Hippocampal formation (tissue), 2 donors: ENCODE results near the gene STMN3.

Source experiments
- DNase-seq, 2 donors: peaks; one replicate each; lab custom pipeline; 2025; lab: John Stamatoyannopoulos, UW

Gene STMN3

DNA sequence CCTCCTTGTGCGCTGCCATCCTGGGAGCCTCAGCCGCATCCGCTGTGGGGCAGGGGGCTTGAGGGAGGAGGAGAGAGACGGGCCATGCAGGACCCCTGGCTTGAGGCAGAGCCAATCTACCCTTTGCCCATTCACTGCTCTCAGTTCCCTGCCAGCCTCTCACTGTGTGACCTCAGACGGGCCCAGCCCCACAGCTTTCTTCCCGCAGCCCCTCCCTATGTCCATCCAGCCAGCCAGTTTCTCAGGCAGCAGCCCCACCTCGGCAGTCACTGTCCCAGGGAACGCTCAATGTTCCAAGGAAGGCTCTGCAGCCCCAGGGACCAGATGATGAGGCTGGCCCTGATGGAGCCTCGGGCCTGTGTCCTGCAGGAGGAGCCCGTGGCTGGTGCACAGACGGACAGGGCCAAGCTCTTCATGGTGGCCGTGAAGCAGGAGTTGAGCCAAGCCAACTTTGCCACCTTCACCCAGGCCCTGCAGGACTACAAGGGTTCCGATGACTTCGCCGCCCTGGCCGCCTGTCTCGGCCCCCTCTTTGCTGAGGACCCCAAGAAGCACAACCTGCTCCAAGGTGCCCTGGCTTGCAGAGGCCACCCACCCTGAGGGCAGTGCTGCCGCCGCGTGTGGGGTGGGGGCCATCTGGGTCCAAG is 39.3 kb upstream of the STMN3 start:
- DNase-seq = no peak

DNA sequence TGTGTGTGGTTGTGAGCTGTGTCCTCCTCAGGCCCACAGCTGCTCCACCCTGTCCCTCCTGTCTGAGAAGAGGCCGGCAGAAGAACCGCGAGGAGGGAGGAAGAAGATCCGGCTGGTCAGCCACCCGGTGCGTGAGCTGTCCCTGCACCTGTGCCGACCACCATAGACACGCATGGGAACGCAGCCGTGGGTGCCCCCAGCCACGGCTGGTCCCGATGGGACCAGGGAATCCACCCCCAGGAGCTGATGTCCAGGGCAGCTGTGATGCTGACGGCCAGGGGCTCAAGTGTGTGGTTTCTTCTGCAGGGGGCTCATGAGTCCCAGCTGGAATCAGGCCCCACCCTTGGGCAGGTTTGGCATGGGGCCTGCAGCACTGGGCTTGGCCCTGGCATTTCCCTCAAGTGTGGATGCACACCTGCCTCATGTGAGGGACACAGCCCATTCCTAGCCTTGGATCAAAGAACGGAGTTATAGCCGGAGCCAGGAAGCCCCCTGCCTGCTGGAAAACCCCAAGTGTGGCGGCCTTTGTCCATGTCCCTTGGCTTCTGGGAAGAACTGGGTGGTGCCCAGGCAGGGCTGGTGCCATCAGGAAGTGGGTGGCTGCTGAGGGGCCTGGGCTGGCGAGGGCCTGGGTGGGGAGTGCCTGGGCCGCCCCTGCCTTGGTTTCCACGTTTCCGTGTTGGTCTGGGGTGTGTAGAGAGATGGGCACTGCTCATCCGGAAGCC is 38.6 kb upstream of the STMN3 start:
- DNase-seq = no peak

DNA sequence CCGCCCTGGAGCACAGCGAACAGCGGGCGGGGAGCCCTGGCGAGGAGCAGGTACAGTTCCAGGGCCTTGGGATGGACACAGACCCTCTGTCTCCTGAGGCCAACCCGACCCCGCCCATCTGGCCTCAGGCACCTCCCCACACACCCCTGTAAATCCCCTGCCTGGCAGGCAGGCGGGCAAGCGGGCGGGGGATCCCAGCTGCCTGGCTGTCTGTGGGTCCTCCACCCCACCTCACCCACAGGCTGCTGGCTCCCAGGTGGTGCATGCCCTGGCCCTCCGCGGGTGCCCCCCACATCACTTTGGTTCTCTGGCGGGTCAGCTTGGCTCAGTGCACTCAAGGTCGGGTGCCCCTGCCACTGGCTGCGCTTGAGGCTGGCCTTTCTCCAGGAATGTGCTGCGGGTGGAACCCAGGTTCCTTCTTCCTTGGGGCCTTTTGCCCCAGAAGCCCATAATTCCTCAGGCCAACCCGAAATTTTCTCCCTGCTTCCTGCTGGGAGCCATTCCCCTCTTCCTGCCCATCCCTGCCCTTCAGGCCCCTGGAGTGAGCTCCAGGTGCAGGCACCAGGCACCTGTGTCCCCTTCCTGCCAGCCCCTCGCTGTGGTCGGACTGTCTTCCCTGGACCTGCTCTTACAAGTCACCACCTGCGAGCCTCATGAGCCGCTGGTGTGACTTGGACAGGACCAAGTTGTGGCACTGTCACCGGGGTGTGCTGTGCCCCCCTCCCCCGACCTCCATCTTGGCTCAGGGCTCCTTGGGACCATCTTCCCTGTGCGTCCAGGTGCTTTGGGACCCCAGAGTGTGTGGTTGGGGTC is 37.9 kb upstream of the STMN3 start:
- DNase-seq = no peak

DNA sequence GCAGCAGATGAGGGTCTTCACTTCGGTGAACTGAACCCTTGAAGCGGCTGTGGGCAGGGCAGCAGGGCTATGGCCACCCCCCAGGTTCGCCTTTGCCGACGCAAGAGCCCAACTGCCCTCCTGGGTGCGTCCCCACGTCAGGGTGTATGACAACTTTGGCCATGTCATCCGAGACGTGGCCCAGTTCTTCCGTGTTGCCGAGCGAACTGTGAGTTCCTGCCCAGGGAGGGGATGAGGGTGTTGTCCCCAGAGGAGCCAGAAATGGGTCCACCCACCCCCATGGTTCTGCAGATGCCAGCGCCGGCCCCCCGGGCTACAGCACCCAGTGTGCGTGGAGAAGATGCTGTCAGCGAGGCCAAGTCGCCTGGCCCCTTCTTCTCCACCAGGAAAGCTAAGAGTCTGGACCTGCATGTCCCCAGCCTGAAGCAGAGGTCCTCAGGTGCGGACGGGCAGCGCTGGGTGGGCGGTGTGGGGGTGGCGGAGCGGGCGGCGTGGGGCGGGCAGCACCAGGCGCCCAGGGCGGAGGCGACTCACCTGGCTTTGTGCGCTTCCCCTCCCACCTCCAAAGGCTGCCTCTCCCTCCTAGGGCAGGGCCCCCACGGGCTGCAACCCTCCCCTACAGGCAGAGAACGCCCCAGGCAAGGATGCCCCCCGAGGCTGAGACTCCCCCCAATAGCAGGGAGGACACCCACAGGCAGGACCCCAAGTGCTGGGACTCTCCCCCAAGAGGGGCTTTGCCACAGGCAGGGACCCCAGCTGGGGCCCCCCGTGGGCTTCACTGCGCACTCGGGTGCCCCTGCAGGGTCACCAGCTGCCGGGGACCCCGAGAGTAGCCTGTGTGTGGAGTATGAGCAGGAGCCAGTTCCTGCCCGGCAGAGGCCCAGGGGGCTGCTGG is 37.0 kb upstream of the STMN3 start:
- no peak for DNase-seq

DNA sequence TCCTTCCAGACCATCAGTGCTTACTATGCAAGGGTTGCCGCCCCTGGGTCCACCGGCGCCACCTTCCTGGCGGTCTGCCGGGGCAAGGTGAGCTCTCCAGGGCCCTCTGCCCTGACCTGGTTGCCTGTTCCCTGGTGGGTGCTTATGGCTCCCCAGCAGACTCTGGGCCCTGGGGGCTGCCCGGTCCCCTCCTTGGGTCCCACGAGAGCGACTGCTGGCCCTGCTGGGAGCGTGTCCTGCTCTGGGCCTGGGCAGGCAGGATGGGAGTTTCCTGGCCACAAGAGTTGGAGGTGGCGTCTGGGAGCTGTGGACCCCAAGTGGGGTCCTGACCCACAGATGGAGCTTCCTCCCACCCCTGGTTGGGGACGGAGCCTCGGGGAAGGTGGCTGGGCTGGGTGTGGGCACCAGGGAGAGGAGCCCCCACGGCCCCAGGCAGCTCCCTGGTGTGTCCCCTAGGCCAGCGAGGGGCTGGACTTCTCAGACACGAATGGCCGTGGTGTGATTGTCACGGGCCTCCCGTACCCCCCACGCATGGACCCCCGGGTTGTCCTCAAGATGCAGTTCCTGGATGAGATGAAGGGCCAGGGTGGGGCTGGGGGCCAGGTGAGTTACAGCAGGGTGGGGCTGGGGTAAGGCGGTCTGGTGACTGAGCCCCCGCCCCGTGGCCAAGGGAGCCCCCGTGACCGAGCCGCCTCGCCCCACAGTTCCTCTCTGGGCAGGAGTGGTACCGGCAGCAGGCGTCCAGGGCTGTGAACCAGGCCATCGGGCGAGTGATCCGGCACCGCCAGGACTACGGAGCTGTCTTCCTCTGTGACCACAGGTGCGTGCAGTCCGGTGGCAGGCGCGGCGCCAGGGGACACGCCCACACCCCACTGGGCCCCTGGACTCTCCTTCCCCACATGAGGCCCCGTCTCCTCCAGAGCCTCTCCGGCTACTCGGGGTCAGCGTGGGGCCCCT is 36.1 kb upstream of the STMN3 start:
- DNase-seq = no peak

DNA sequence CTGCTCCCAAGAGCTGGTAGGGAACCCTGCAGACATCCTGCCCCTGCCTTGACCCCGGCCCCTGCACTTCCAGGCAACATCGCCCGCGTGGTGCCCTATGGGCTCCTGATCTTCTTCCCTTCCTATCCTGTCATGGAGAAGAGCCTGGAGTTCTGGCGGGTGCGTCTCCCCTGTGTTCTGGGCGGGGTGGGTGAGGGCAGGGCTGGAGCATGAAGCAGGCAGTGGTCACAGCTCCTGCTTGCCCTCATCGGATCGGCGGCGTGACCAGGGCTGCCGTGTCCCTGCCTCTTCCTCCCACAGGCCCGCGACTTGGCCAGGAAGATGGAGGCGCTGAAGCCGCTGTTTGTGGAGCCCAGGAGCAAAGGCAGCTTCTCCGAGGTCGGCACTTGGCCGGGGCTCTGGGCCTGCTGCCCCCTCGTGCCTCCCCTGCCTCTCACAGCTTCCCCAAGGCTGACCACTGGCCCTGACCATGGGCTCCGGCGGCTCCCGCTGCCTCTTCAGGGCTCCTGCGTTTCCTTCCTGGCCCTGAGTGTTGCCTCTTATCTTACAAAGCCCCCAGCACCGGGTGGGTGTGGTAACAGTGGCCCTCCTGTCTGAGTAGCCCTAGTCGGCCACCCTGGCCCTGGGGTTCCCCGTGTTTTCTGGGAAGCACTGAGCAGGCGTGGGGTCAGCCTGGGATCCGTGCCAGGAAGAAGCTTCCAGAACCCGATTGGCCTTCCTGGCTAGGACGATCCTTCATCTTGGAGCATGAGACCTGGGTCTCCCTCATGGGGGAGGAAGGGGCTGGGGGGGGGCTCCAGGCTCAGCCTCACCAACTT is 35.2 kb upstream of the STMN3 start:
- no peak for DNase-seq

DNA sequence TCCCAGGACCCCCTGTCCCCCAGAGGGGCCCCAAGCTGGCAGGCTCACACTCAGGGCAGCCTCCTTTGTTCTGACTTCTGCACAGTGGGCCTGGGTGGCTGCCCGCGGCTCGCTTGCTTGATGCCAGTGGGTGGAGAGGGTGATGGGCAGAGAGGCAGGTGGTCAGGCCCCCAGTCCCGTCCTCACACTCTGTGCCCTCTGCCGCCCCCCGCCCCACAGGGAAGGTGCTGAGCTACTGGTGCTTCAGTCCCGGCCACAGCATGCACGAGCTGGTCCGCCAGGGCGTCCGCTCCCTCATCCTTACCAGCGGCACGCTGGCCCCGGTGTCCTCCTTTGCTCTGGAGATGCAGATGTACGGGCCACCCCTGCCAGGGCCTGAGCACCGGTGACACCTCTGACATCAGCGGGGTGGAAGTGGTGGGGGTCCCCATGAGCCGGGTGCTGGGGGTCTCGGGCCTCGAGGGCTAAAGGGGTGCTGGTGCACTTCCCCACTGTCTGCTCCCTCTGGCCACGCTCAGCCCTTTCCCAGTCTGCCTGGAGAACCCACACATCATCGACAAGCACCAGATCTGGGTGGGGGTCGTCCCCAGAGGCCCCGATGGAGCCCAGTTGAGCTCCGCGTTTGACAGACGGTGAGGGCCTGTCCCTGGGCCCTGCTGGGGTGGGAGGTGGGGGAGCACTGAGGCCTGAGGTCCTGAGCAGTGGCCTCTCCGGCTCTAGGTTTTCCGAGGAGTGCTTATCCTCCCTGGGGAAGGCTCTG is 34.4 kb upstream of the STMN3 start:
- DNase-seq = no peak

DNA sequence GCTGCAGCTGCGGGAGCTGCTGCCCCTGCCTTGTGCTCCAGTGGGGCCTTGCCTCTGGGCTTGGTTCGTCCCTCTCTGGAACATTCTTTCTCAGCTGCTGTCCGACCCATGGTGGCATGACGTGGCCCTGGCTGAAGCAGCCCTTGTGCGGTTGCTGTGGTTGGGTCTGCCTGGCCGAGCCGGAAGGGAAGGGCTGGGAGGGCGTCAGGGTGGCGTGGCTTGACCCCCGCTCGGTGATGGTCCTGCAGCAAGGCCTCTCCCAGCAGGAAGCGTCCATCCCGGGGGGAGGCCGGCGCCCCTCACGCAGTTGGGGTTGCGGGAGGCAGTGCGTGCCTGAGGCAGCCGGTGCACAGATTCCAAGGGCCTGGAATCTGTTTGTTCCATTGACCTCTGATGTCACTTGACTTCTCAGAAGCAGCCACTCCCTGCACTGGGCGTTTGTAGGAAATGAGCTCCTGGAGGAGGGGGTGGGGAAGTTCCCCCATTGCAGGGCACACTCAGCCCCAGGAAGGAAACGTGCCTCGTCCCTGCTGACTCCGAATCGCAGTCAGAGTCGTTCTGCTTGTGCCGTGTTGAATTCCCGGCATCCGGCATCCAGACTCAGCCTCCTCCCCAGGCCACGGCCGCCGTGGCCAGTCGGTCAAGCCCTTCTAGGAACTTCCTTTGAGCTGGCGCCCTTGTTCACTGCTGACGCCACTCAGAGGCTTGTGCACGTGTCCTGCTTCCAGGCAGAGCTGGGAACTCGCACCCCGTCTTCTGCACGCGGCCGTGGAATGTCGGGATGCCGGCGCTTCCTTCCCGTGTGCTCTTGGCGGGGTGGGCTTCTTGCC is 33.5 kb upstream of the STMN3 start:
- DNase-seq = no peak

DNA sequence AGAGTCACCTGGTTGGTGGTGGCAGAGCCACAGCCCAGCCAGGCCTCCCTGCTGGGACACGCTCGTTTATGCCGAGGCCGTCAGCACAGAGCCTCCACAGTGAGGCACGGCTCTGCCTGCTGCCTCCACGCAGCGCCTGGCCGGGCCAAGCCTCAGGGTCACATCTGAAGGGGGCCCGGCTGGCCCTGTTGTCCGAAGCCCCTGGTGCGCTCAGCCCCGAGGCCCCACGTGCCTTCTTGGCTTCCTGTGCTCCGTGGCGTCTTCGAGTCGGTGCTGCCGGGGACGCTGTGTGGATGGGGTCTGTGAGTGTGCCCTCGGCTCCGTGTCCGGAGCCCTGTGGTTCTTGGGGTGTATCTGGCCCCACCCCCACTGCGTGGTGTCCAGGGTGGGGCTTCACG is 32.9 kb upstream of the STMN3 start:
- DNase-seq = no peak

DNA sequence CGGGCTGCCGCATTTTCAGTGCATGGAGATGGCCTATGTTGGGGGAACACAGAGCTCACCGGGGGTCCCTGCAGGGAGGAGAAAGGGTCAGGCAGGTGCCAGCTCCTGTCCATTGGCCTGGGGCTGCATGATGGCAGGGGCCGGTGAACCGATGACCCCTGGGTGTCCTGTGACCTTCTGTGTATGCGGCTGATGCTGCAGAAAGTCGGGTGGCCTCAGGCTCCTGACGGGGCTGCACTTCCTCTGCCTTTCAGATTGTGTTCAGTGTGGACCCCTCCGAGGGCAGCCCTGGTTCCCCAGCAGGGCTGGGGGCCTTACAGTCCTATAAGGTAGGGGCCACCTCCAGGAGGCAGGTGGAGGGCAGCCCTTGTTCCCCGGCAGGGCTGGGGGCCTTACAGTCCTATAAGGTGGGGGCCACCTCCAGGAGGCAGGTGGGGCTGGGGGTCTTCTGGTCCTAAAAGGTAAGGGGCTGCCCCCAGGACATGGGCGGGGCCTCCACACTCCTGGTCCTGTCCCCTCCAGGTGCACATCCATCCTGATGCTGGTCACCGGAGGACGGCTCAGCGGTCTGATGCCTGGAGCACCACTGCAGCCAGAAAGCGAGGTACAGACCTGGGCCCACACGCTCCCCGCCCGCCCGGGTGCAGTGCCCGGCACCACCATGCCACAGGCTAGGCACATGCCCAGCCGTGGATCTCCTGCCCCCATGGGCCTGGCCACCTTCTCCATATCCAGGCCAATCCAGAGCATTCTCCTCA is 32.2 kb upstream of the STMN3 start:
- DNase-seq = no peak

DNA sequence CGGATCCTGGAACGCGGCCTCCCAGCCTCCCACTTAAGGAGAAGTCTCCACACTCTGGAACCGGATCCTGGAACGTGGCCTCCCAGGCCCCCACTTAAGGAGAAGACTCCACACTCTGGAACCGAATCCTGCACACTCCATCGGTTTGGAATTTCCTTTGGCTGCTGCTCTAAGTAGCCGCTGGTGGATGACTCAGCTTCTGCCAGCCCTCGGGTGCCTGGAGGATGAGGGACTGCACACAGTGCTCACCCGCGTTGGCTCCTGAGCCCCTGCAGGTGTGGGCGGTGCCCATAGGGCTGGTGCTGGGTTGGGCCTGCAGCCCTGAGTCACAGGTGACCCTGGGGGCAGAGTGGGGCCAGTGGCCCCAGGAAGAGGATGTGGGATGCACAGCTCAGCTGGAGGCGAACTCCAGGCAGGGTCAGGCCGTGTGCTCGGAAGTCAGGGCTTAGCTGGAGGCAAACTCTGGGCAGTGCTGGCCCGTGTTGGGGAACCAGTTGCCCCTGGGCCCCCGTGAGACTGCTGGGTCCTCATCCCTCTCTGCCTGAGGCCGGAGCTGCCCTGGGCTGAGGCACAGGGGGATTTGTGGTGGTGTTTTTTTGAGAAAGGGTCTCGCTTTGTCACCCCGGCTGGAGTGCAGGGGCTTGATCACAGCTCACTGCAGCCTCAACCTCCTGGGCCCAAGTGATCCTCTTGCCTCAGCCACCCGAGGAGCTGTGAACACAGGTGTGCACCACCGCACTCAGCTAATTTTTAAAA is 29.3 kb upstream of the STMN3 start:
- no peak for DNase-seq

DNA sequence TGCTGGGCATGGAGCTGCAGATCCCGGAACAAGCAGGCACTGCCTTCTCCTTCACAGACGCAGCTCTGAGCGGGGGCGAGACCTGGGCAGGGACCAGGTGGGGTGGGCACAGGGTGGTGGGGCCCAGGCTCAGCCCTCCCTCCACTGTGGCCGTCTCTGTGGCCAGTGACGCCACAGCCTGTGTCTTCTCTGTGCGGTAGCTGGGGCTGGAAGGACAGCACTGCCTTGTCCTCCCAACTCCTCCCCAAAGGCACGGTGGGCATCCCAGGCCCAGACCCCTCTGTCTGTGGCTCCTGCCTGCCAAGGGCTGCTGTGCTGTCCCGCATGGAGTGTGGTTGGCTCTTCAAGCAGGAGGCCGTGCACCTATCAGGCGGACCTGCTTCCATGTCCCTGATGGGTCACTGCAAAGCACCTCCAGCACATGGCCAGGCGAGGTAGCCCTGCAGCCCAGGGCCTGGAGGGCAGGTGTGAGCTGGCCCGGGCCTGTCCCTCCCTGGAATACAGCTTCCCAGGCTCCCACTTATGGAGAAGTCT is 28.5 kb upstream of the STMN3 start:
- no peak for DNase-seq

DNA sequence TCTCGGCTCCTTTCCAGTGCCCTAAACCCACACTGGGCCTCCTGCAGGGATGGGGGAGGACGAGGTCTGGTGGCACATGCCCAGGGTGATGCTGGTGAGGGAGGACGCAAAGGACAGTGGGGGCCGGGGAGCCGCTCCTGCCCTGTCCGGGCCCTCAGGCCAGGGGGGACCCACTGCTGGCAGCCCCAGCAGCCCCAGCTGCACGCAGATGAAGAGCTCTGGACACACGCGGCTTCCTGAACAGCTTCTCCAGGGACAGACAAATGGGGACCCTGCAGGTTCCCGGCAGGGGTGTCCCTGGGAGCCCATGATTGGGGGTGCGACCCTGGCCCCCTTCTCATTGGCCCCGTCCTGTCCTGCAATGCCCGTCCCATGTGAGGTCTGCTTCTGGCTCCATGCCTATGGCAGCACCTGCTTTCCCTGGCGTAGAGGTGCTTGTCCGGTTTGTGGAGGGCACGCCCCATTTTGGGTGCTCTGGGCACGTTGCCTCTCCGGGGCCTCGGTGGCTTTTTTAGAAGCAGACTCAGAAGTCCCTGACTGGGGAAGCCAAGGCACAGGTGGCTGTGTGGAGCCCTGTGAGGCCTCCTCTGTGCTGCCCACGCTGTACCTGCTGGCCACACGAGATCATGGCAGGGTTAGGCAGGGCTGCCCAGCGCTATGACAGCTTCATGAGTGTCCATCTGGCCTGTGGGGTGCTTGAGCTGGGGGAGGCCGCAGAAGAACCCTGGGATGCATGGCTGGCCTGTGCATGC is 27.8 kb upstream of the STMN3 start:
- no peak for DNase-seq

DNA sequence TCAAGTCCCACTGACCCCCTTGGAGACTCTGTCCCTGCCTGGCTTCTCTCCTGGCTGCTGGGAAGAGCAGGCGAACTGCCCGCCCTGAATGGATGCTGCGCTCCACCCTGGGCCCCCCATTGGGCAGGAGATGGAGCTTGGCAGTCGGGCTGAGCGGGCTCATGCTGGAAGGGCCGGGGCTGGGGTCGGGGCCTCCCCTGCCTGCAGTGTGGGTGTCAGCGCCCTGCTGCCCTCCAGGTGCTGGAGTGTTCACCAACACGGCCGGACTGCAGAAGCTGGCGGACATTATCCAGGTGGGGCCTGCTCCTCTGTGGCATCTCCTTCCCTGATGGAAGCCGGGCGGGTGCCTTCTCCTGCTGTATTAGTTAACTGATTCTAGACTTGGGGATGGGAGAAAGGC is 27.2 kb upstream of the STMN3 start:
- no peak for DNase-seq

DNA sequence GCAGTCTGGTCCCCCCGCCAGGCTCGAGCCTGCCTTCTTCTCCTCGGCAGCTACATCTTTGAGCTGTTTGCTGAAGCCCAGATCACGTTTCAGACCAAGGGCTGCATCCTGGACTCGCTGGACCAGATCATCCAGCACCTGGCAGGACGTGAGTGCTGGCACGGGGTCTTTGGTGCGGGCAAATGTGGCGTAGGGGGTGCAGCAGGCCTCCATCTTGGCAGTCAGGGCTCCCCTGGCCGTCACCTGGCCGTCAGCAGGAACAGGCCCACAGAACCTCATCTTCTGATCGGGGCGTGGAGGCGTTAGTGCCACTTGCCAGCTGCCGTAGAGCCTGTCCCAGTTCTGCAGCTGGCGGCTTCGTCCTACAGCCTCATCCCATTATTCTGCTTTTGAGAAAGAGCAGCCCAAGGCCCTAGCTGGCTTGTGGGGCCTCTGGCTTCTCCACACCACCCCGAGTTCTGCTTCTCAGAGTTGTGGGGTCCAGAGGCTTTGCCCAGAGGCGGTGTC is 26.6 kb upstream of the STMN3 start:
- no peak for DNase-seq
